DMS53 (cell line): Measurements from ENCODE around the gene TMEM117.

Experiments
- DNase-seq: peaks from one replicate; lab custom pipeline; 2025; lab: John Stamatoyannopoulos, UW

Gene TMEM117

DNA sequence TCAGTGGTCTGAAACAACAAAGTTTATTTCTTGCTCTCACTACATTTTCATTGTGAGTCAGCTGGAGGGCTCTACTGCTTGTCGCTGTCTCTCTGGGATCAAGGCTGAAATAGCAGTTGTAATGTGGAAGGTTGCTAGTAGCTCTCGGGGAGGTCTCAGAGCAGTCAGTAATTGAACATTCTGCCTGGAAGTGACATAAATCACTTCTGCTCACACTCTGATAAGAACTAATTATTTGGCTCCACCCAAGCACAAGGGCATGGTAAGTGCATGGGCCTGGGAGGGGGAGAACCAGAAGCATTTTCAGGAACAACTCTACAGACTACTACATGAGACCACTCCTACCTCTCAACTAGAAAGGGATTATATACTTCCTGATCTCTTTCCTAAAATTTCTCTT is 128.2 kb downstream of the TMEM117 start:
- no peak for DNase-seq

DNA sequence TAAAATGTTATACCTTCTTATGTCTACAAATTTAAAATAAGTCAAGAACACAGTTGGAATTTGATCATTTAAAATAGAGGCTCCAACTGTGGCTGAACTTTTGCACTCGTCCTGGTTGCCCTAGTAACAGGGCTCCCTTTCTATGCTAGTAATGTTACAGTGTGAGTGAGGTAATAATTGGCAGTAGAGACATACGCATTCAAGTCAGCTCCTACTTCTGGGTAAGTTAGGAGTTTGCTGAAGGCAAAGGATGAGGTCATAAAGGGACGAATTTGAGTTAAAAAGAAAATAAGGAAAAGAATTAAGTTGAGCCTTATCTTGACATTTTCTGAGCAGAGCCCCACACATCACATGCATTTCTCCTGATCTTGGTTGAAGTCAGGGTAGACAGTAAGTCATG is 129.1 kb downstream of the TMEM117 start:
- no peak for DNase-seq

DNA sequence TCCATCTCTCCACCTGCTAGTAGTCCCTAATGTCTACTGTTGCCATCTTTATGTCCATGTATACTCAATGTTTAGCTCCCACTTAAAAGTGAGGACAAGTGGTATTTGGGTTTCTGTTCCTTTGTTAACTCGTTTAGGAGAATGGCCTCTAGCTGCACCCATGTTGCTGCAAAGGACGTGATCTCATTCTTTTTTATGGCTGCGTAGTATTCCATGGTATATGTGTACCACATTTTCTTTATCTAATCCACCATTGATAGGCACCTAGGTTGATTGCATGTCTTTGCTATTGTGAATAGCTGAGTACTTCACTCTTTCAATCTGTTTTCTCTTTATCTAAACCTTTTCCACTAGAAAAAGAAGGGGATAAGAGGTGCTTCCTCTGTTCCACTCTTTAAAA is 130.0 kb downstream of the TMEM117 start:
- no peak for DNase-seq

DNA sequence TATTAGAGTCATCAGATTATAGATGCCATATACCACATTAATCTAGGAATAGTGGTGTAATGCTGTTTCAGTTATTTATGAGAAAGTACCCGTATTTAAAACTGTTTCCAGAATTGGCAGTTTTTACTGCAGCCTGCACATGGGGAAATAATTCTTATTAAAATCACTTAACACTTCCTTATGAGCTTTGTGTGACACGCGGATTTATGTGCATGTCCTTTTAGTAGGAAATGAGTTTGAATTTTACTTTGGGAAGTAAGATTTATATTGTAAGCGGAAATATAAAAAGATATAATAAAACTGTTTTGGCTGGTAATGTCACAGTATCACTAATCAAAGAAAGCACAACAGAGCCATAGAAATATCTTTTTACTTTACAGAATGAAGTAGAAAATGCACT is 132.9 kb downstream of the TMEM117 start:
- no peak for DNase-seq

- DNase-seq, result no peak
Measured at GRCh38 chr12:43969882-43970281, 134.0 kb downstream of the TMEM117 start.

GRCh38 chr12:43973385-43973784 is 137.5 kb downstream of the TMEM117 start:
- no peak for DNase-seq

DNA sequence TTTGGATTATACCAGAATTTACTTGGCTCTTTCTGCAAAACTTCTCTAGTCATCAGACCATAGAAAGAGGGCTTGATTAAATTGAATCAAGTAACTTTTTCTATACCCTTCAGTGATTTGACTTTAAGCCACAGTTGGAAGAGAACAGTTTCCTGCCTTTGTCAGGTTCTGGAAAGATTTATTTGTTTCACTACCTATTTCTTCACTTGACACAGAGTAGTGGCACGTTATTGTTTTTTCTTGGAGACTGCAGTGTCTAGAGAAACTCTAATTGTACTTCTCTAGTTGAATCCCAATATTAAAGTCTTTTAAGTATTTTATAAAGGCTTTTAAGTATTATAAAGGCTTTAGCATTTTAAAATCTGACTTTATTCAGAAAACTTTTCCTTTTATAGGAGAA is 138.1 kb downstream of the TMEM117 start:
- no peak for DNase-seq

DNA sequence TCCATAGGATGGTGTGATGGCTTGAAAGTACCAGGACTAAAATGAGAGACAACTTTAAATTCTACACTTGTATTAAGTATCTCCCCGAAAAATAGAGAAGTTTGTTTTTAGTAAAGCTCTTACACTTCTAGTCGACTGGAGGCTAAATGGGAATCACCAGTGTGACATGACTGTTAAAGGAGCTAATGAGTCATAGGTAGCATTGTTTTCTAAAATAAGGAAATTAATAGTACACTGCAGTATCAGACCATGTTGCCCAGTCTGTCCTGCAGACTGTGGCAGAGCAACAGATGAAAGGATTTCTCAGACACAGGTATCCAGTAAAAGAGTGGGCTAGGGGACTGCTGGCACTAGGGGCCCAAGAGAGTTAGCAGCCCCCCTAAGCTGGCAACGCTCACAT is 140.1 kb downstream of the TMEM117 start:
- DNase-seq, result no peak

GRCh38 chr12:43978556-43978955 is 142.7 kb downstream of the TMEM117 start:
- no peak for DNase-seq

DNA sequence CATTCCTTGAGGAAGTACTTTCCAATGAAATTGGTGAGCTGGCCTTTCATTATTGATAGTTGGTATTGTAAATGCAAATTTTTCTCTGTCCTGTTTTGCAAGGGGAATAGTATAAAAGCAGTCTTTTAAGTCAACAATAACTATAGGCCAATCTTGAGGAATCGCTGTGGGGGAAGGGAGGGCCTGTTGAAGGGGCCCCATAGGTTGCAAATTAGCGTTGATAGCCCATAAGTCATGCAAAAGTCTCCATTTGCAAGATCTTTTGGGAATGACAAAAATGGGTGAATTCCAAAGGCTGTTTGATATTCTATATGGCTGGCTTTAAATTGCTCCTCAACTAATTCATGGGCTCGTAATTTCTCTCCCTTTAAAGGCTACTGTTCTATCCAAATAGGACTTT is 143.6 kb downstream of the TMEM117 start:
- no peak for DNase-seq

GRCh38 chr12:43980627-43981191 is 144.8 kb downstream of the TMEM117 start:
- no peak for DNase-seq

DNA sequence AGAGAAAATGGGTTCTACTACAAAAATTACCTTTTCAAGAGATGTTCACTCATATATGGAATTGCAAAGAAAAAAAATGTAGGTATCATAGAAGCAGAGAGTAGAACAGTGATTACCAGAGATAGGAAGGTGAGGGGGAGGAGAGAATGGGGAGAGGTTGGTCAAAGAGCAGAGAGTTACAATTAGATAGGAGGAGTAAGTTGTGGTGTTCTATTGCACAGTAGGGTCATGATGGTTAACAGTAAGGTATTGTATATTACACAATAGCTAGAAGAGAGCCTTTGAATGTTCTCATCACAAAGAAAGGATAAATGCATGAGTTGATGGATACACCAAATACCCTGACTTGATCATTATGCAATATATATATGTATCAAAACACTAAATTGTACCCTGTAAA is 145.8 kb downstream of the TMEM117 start:
- no peak for DNase-seq

- no peak for DNase-seq
Measured at GRCh38 chr12:43982544-43982943, 146.7 kb downstream of the TMEM117 start.

GRCh38 chr12:43988838-43989560 is 153.1 kb downstream of the TMEM117 start:
- no peak for DNase-seq

GRCh38 chr12:43992856-43993255 is 157.0 kb downstream of the TMEM117 start:
- no peak for DNase-seq

DNA sequence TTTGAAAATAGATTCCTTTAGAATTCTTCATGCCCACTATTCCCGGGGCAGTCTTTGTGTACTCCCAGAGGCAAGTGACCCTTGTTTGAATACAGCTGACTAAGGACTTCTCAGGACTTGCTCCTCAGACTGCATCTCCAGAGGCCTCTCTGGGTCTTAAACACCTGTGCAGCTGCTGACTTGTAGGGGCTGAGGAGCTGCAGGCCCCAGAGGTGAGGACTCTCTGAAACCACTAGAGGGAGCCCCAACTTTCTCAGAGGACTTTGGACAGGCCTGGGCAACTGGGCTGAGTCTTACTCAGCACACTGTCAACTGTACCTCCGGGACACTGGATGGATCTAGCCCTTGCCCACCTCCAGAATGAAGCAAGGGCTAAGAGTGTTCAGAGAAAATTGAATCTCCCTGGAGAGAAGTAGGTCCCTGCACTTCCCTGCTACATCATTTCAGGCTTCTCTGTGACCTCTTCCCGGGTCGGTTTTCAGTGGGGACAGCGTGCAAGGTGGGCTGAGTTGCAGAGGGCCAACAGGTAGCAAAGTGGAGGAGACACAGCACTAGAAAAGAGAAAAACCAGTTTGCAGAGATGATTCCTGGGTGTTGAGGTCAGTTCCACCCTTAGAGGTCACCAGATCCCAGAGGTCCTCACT is 164.6 kb downstream of the TMEM117 start:
- peak; percentile 95 for DNase-seq

GRCh38 chr12:44002607-44003006 is 166.7 kb downstream of the TMEM117 start:
- DNase-seq, result no peak

DNA sequence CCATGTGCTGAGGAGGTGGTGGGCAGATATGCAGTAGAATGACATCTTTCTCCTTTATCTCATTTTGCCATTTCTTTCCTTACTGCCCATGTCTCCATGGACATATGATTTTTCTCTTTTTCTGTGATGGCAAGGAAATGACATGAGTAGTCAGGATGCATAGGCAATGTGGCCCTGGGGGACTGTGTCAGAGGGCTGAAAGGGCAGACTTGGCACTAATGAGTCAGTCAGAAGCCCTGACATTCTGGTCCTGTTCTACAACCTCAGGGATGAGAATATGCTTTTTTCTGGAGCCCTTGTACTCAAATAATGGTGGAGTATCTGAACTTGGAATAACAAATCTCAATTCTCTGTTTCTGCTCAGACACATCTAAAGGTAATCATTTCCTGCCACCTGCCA is 167.8 kb downstream of the TMEM117 start:
- DNase-seq, result no peak

GRCh38 chr12:44015333-44015941 is 179.6 kb downstream of the TMEM117 start:
- DNase-seq, result peak; percentile 92

- DNase-seq, result no peak
Measured at GRCh38 chr12:44017216-44017615, 181.3 kb downstream of the TMEM117 start.

DNA sequence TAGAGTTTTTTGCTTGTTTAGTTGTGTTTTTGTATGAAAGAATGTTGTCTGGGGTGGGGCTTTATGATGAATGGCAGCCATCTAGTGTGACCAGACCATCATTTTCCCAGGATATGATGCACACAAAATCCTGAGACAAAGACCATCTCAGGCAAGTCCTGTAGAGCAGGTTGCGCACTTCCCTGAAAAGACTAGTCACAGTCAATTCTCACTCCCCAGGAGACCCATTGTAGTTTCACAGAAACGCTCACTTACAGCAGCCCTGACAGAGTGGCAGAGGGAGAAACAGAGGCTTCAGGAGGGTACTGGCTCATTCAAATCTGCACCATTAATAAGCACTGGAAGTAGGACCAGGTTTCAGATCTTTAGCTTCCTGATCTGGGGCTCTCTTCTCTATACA is 183.2 kb downstream of the TMEM117 start:
- no peak for DNase-seq

GRCh38 chr12:44020555-44020954 is 184.7 kb downstream of the TMEM117 start:
- DNase-seq, result no peak

GRCh38 chr12:44021471-44021971 is 185.6 kb downstream of the TMEM117 start:
- no peak for DNase-seq
